Muscle of leg (tissue), 11 donors: ENCODE data around the gene EPM2AIP1. TPM values are rescaled to one million over a fixed set of nuclear protein-coding genes. Genes with fewer than 3 reads are reported as not detected.
"Not testable (repeated sequence)": the region's sequence is repeated elsewhere in the genome, so short reads cannot be mapped to it uniquely, and the experiment has no call there.

Source experiments
- DNase-seq: peaks from one replicate; pipeline ENCODE4 v3.0.0; 2013
- H3K27ac ChIP-seq: one replicate; pipeline ENCODE4 v1.5.1; 2013; ENCODE audit warnings: mild to moderate bottlenecking, low read length, control low read depth
- H3K27me3 ChIP-seq: one replicate; pipeline ENCODE4 v1.6.1; 2013; ENCODE audit warnings: low read length; ENCODE audit not compliant: control insufficient read depth, insufficient read depth
- H3K36me3 ChIP-seq: one replicate; pipeline ENCODE4 v1.6.1; 2013; ENCODE audit warnings: low read length; ENCODE audit not compliant: control insufficient read depth, insufficient read depth
- H3K4me1 ChIP-seq: one replicate; pipeline ENCODE4 v1.6.1; 2013; ENCODE audit warnings: low read length; ENCODE audit not compliant: control insufficient read depth, insufficient read depth
- H3K4me3 ChIP-seq: one replicate; pipeline ENCODE4 v1.5.1; 2013; ENCODE audit warnings: low read length, control low read depth
- H3K9me3 ChIP-seq: replicated peaks from 2 replicates; pipeline ENCODE4 v1.6.1; 2013; ENCODE audit warnings: low read depth, low read length; ENCODE audit not compliant: control insufficient read depth
- WGBS: methylation state at CpG from one replicate; pipeline ENCODE4 v1.1.5; 2013; ENCODE audit warnings: missing lambda C conversion rate; ENCODE audit not compliant: insufficient coverage; 5-methylcytosine and 5-hydroxymethylcytosine counted together
- polyA plus RNA-seq, 8 donors: library from polyadenylated mRNA; unstranded; fragments of 120-200 nt; gene quantifications; one replicate each; pipeline versions ENCODE4 v1.2.1 to v1.2.3, GENCODE V29; 2013; ENCODE audit warnings: inconsistent platforms in 1 of 8, low replicate concordance in 1 of 8; ENCODE audit not compliant: insufficient read length in 8 of 8, insufficient read depth in 1 of 8
- total RNA-seq: library from RNA; stranded (reverse); fragments of 120-200 nt; gene quantifications from one replicate; pipeline ENCODE4 v1.2.4, GENCODE V29; 2013

EPM2AIP1 gene
- total and polyA plus RNA-seq, 9 donors: 19.4 to 32.3 (median 26.2) TPM

DNA sequence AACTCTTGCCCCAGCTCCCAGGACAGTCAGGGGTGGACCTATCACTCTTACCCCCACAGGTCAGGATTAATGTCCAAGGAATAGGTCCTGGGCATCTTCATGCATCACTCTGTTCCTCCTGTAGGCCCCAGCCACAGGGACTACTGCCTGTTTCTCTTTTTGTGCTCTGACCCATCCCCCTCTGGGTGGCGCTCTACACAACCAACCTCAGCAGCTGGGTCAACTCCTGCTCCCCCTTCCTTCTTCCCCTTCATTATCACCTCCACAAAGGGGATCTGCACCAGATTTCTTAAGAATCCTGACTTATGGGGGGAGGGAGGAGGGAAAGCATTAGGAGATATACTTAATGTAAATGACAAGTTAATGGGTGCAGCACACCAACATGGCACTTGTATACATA, 35.9 kb downstream of the EPM2AIP1 start:
- Histone ChIP-seq H3K27me3 (no peaks in the 10 kb centered on the region), H3K36me3 (no peaks in the 10 kb centered on the region), H3K9me3 (no peaks in the 10 kb centered on the region), H3K4me1 (no peaks in the 10 kb centered on the region), H3K27ac (no peak overlapping the region), H3K4me3 (no peak overlapping the region)
- 75% methylated on average over 1 of the region's 1 CpG for WGBS
- no peak for DNase-seq

DNA sequence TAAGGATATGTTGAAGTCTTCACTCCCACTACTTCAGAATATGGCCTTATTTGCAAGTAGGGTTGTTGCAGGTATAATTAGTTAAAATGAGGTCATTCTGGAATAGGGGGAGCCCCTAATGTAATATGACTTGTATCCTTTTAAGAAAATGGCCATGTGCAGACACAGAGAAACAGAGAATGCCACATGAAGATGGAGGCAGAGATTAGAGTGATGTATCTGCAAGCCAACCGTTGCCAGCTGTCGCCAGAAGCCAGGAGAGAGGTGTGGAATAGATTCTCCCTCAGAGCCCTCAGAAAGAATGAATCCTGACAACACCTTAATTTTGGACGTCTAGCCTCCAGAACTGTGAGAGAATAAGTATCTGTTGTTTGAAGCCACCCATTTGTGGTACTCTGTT, 36.8 kb downstream of the EPM2AIP1 start:
- H3K4me3 ChIP-seq: no peak overlapping the region
- H3K27ac ChIP-seq: no peak overlapping the region
- WGBS: 100% methylated on average over 1 of the region's 3 CpGs
- no peaks in the 10 kb centered on the region for H3K27me3 ChIP-seq
- DNase-seq: no peak
- no peaks in the 10 kb centered on the region for H3K36me3 ChIP-seq
- no peaks in the 10 kb centered on the region for H3K9me3 ChIP-seq
- no peaks in the 10 kb centered on the region for H3K4me1 ChIP-seq

DNA sequence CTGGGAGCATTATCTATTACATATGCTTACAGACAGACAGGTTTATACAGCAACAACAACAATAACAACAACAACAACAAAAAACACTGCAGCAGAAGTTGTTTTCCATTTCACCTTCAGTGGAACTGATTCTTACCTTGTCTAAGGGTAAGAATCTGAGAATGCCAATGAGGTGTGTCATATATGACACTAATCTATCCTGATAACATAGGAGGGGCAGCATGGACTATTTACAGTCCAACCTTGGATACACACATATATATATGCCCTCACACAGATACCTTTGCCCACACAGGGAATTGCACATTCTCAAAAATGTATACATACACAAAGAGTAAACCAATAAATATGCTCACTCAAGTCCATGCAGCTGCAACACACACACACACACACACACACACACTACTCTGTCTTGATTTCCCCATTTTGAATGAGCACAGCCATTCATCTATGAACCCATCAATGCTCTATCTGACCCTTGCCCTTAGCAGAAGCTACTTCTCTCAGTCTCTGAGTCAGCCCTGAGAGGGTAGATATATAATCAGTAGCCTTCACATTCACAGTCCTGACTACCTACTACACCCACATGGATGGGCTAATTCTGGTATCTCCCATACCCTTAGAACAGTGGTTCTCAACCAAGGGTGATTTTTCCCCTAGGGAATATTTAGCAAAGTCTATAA, 38.3 kb downstream of the EPM2AIP1 start:
- no peaks in the 10 kb centered on the region for H3K9me3 ChIP-seq
- no peak overlapping the region for H3K27ac ChIP-seq
- no peak for DNase-seq
- H3K4me3 ChIP-seq: no peak overlapping the region
- no peaks in the 10 kb centered on the region for H3K27me3 ChIP-seq
- no peaks in the 10 kb centered on the region for H3K36me3 ChIP-seq
- no peaks in the 10 kb centered on the region for H3K4me1 ChIP-seq

DNA sequence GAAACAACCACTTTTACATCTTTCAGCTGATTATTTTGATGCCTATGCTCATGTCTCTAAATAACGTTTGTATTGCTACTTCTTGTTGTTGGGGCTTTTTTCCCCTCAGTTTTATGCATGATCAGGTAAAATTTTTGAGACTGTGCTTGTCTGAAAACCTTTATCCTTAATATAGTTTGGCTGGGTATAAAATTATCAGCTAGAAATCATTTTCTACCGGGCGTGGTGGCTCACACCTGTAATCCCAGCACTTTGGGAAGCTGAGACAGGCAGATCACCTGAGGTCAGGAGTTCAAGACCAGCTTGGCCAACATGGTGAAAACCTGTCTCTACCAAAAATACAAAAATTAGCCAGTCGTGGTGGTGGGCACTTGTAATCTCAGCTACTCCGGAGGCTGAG, 45.1 kb downstream of the EPM2AIP1 start:
- 92% methylated on average over 4 of the region's 5 CpGs for WGBS
- not testable (repeated sequence) for H3K36me3 ChIP-seq, DNase-seq, H3K4me3 ChIP-seq, H3K27ac ChIP-seq, H3K4me1 ChIP-seq, H3K27me3 ChIP-seq
- peaks cover 14% of the 10 kb centered on the region for H3K9me3 ChIP-seq

DNA sequence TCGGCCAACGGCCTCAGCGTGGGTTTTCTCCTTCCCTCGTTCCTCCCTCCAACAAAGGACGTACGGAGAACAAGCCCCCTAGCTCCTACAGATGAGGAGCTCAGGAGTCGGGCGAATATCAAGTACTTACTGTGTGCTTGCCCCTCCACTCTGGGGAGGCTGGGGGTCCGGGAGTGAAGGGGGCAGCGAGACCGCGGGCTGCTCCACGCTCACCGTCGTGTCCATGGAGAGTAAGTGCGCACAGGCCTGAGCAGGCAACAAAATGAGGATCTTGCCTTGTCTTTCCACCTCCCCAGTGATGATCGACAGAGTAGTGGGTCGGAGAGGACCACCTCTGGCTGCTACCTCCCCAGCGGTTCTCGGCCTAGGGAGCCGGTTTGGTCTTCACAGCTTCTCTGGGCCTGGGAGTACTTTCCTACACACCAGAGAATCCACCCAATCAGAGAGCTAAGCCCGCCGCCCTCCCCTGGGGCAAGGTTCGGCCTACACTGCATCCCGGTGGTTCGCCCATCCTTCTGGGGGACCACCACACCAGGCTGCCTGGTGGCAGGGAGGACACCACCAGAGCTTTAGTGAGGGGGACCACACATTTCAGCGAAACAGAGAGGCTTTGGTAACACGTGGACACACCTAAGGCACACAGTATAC, 47.5 kb downstream of the EPM2AIP1 start:
- Histone ChIP-seq H3K9me3 (peaks cover 14% of the 10 kb centered on the region), H3K4me3 (peak overlapping the region; percentile 76), H3K27me3 (peaks cover 11% of the 10 kb centered on the region), H3K27ac (peak overlapping the region; percentile 65), H3K36me3 (no peaks in the 10 kb centered on the region), H3K4me1 (peaks cover 5% of the 10 kb centered on the region)
- WGBS: 82% methylated on average over 17 of the region's 28 CpGs
- no peak for DNase-seq

DNA sequence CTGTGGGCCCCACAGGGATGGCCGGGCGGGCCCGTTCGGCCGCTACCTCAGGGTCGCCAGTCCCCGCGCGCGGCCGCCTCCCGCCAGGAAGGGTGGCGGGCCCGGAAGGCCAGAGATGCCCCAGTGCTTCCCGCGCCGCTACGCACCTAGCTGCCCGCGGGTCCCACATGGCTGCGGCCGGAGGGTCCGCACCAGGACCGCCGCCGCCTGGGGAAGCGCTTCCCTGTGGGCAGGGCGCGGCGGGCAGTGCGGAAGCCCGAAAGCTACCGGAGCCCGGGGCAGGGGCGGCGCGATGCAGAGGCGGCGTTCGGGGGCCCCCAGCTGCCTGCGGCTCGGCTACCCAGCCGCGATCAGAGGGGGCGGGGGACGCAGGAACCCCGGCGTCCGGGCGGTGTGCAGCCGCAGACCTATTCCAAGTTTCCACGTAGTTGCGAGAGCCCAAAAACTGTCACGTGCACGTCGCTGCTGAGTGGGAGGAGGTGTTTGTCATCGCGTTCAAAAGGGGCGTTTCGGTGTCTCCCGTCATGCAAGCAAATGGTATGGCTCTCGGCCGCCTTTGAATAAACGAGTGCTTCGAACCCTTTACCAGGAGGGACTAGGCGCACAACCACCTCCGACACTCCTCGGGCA, 48.2 kb downstream of the EPM2AIP1 start, which contains the start of gene TRANK1:
TRANK1 (minus strand) TSS at position 414 of the 630 bp plus-strand sequence; CDS start at position 169, 245 bp downstream.
- H3K4me1 ChIP-seq: peaks cover 5% of the 10 kb centered on the region
- no peaks in the 10 kb centered on the region for H3K36me3 ChIP-seq
- peaks cover 11% of the 10 kb centered on the region for H3K27me3 ChIP-seq
- H3K27ac ChIP-seq: peak within 1 kb of the TSS; percentile 84
- WGBS: under 1% methylated on average over 67 of the region's 68 CpGs
- H3K9me3 ChIP-seq: peaks cover 14% of the 10 kb centered on the region
- DNase-seq: peak; percentile 91
- H3K4me3 ChIP-seq: peak within 1 kb of the TSS; percentile 76

DNA sequence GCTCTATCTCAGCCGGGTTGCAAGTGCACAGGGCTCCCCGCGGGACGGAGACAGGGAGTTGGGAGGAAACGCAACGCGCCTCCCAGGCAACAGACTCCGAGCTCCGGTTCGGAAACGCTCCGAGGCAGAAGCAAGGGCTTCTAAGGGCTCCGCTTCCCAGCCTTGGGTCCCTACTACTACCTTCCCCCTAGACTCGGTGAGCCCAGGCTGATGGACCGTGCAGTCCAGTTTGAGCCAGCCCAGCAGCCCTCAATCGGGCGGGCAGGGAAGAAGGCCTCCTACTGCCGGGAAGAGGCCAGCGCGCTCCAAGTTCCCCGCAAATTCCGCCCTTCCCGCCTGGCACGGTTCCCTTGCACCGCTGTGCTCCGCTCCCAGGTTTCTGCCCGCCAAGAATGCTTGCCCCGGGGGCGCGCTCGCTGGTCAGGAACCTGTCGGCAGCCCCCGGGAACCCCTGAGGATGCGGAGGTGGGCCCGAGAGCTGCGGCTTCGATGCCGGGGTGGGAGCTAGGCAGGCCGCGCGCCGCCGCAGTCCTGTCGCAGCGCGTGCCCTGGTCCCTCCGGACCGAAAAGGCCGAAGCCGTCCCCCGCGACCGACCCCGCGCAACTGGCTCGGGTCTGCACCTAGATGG, 48.8 kb downstream of the EPM2AIP1 start:
- peak overlapping the region; percentile 84 for H3K27ac ChIP-seq
- WGBS: under 1% methylated on average over 52 of the region's 56 CpGs
- peak overlapping the region; percentile 76 for H3K4me3 ChIP-seq
- H3K36me3 ChIP-seq: no peaks in the 10 kb centered on the region
- H3K4me1 ChIP-seq: peaks cover 5% of the 10 kb centered on the region
- H3K9me3 ChIP-seq: peaks cover 14% of the 10 kb centered on the region
- peak; percentile 80 for DNase-seq
- H3K27me3 ChIP-seq: peaks cover 11% of the 10 kb centered on the region

DNA sequence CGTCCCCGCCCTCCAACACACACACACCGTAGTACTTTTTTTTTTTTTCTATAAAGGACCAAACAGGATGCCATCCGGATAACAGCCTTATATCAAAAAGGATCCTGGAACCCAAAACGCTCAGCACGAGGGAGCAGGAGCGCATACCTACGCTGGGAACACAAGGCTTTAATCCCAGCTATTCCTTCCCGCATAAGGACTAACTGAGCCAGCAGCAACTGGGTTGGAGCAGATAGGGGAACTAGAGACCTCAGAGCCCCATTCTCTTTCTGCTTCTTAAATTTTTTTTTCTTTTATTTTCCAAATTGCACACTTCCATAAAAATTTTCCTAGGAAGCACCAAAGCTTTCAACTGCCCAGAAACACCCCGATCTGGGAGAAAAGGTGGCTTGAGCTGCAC, 49.3 kb downstream of the EPM2AIP1 start:
- peak overlapping the region; percentile 84 for H3K27ac ChIP-seq
- no peak for DNase-seq
- H3K4me3 ChIP-seq: peak overlapping the region; percentile 76
- no peaks in the 10 kb centered on the region for H3K36me3 ChIP-seq
- peaks cover 14% of the 10 kb centered on the region for H3K9me3 ChIP-seq
- 40% methylated on average over 1 of the region's 10 CpGs for WGBS
- peaks cover 11% of the 10 kb centered on the region for H3K27me3 ChIP-seq
- peaks cover 5% of the 10 kb centered on the region for H3K4me1 ChIP-seq

DNA sequence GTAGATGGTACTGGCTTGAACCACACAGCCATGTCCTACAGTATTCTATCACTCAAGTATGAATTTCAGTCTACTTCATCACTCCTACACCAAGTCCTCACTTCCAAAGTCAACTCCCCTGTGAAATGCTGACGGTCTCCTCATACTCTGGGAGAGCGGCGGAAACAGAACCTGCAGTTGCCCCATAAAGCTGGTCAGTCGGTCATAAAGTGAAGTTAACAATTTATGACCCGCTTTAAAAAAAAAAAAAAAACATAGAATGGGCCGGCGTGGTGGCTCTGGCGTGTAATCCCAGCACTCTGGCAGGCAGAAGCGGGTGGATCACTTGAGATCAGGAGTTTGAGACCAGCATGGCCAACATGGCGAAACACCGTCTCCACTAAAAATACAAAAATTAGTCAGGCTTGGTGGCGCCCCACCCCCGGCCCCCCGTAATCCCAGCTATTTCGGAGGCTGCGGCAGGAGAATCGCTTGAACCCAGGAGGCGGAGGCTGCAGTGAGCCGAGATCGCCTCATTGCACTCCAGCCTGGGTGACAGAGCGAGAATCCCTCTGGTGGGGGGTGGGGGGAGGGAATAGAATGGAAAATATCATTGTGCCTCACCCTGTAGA, 50.2 kb downstream of the EPM2AIP1 start:
- Histone ChIP-seq H3K27me3 (peaks cover 11% of the 10 kb centered on the region), H3K9me3 (peaks cover 7% of the 10 kb centered on the region), H3K27ac (no peak overlapping the region), H3K4me3 (no peak overlapping the region), H3K36me3 (no peaks in the 10 kb centered on the region), H3K4me1 (peaks cover 5% of the 10 kb centered on the region)
- DNase-seq: no peak
- WGBS: 65% methylated on average over 4 of the region's 21 CpGs

DNA sequence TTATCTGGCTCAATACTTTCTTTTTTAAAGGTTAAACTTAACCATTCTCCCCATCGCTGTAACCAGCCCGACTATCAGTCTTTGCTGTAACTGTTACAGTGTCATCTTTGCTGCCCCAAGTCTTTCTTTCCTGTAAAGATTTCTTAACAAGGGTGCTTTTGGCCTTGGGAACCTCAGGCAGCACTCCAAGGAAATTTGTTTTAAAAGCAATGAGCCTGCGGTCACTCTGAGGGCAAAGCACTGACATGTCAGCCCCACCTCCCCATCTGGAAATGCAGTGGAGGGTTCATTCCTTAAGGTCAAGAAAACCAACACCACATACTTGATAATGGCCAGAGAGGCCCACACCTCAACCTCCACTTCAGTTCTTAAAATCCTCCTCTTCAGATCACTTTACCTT, 51.3 kb downstream of the EPM2AIP1 start:
- Histone ChIP-seq H3K27ac (no peak overlapping the region), H3K9me3 (peaks cover 2% of the 10 kb centered on the region)

More for the DNA sequence above, 51.3 kb downstream of the EPM2AIP1 start:
- Histone ChIP-seq H3K36me3 (no peaks in the 10 kb centered on the region), H3K4me1 (peaks cover 5% of the 10 kb centered on the region), H3K4me3 (no peak overlapping the region), H3K27me3 (peaks cover 11% of the 10 kb centered on the region)
- WGBS: 94% methylated on average over 2 of the region's 3 CpGs
- no peak for DNase-seq
